ENCODE results near the gene ADORA1.

DNA sequence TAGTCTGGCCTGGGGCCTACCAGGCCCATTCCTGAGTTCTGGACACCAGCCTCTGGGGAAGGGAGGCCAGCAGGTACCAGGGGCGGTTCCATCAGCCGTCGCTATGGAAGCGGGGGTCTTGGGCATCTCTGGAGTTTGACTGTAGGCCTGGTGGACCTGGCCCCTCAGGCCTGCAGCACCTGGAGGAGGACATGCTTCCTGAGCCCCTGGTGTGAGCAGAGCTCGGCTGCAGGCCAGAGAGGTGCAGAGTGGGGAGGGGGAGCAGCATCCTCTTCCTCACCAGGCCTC lies 40.3 kb downstream of the ADORA1 start:
- TF ChIP-seq POLR2A (IDR thresholded peaks at IDR 0.05) = no peak
- TF ChIP-seq, protein P1, sequence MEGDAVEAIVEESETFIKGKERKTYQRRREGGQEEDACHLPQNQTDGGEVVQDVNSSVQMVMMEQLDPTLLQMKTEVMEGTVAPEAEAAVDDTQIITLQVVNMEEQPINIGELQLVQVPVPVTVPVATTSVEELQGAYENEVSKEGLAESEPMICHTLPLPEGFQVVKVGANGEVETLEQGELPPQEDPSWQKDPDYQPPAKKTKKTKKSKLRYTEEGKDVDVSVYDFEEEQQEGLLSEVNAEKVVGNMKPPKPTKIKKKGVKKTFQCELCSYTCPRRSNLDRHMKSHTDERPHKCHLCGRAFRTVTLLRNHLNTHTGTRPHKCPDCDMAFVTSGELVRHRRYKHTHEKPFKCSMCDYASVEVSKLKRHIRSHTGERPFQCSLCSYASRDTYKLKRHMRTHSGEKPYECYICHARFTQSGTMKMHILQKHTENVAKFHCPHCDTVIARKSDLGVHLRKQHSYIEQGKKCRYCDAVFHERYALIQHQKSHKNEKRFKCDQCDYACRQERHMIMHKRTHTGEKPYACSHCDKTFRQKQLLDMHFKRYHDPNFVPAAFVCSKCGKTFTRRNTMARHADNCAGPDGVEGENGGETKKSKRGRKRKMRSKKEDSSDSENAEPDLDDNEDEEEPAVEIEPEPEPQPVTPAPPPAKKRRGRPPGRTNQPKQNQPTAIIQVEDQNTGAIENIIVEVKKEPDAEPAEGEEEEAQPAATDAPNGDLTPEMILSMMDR (IDR thresholded peaks at IDR 0.05) = no peak

Measured in heart left ventricle (tissue), 13 donors.